ENCODE data around the gene ZNF304.
"Not testable (repeated sequence)": the region's sequence is repeated elsewhere in the genome, so short reads cannot be mapped to it uniquely, and the experiment has no call there.

ZNF304 gene

DNA sequence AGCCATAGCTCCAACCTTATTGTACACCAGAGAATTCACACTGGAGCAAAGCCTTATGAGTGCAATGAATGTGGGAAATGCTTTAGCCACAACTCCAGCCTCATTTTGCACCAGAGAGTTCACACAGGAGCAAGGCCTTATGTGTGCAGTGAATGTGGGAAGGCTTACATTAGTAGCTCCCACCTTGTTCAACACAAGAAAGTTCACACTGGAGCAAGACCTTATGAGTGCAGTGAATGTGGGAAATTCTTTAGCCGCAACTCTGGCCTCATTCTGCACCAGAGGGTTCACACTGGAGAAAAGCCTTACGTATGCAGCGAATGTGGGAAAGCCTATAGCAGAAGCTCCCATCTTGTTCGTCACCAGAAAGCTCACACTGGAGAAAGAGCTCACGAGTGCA lies 6.3 kb downstream of the ZNF304 start:
- intact Hi-C loops (cut with DNase I), result no loop called here
- no peak for DNase-seq

DNA sequence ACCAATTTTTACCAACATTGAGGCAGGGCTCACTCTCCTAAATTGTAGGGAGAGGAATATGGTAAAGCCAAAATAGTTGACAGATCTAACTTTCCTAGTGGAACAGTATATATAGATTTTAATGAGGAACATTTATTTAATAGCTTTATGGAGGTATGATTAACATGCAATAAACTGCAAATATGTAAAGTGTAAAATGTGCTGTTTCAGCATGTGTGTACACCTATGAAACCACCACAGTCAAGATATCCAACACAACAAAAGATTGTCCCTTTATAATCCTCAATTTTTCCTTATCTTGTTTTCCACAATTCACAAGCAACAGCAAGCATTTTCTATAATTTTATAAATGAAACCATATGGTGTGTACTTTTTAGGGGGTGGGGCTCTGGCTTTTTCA lies 8.2 kb downstream of the ZNF304 start:
- DNase-seq, result no peak
- intact Hi-C loops (cut with DNase I), result no loop called here

GRCh38 chr19:57362419-57362818 lies 11.3 kb downstream of the ZNF304 start:
- intact Hi-C loops (cut with DNase I), result no loop called here
- no peak for DNase-seq

DNA sequence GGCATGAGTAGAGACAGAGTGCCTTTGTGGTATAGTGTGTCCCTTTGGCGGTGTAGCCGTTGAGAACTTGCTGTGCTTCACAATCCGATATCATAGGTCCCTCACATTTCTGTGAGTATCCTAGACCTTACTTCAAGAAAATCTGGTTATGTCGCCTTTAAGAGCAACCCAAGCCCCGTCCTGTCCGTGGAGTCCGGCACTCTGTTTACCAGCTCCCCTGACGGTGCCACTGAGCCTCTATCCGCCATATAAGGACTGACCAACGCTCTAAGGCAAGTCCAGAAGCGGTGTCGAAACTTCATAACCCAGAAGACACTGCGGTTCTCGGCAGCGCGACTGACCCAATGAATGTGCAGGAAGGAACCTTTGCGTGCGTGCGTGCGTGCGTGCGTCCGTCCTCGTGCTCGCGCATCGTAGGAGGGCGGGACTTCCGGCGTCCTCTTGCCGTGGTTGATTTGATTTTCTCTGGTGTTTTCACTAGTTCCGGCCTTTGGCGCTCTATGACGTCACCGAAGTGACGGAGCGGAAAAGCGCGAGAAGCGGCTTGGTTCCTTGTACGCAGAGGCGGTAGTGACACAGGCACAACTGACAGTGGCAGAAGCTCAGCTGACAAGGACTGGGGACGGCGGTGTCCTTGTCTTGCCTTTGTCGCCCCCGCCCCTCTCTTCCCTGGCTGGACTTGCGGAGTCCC lies 12.1 kb downstream of the ZNF304 start, which contains the start of the genes TRAPPC2B and ZNF547:
Gene TRAPPC2B, plus strand, starts transcription at position 555 of the 691 bp plus-strand sequence. CDS start 1,283 bp downstream, outside the sequence.
Gene ZNF547, plus strand, starts transcription at position 555 of the 691 bp plus-strand sequence. CDS start 5,005 bp downstream, outside the sequence.
- peak; percentile 95 to 100 (median 99) for DNase-seq
- intact Hi-C loops (cut with DNase I), result no loop called here

DNA sequence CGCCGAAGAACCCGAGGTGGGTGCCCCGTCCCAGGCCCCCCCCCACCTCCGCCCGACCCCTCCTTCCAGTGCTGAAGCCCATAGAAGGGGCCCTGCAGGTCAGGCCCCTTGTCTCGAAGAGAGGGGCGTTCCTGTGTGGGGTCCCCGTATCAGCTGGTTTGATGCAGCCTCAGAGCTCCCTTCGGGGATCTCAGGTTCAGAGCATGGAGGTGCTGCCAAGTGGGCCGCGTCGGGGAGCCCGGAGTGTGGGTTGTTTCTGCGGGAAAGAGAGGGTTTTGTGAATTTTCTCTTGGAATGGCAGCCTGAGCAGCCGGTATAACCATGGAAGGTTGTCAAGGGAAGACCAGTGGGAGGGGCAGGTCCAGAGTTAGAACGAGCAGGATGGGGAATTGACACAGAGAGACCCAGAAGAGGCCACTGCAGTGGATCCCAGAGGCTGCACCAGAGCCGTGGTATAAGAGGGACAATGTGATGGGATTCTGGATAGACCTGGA lies 12.7 kb downstream of the ZNF304 start:
- DNase-seq, result peak in 1 of 10 donors; percentile 3
- intact Hi-C loops (cut with DNase I), result no loop called here

DNA sequence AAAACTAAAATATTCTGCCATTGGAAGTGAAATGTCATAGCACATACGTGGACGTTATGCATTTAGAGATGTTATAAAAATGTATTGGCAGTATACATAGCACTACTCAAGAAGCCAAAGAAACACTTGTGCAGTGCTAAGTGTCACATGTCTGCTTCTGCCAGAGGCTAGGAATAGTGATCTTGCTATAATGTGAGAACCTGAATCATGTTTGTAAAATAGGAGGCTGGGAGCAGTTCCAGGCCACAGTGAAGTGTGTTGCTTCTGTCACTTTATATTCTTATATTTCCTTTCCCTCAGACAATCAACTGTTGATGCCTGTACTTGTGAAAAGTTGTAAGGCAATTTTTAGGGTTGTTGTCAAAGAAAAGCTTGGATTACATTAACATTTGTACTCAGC lies 15.7 kb downstream of the ZNF304 start:
- intact Hi-C loops (cut with DNase I), result no loop called here
- no peak for DNase-seq

GRCh38 chr19:57374179-57374578 lies 23.1 kb downstream of the ZNF304 start:
- intact Hi-C loops (cut with DNase I), result no loop called here
- DNase-seq, result no peak

- DNase-seq; intact Hi-C loops (cut with DNase I): not testable (repeated sequence)
Measured at GRCh38 chr19:57374647-57375046, 23.6 kb downstream of the ZNF304 start.

DNA sequence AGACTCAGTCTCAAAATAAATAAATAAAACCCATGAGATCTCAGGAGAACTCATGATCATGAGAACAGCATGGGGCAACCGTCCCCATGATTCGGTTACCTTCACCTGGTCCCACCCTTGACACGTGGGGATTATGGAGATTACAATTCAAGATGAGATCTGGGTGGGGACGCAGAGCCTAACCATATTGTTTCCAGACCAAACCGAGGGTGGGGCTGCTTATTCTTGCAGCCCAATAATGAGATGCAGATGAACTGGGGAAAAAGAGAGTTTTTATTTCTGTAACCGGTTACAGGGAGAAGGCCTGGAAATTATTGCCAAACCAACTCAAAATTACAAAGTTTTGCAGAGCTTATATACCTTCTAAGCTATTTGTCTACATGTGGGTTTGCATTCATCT lies 25.1 kb downstream of the ZNF304 start:
- DNase-seq, result no peak
- intact Hi-C loops (cut with DNase I), result no loop called here

DNA sequence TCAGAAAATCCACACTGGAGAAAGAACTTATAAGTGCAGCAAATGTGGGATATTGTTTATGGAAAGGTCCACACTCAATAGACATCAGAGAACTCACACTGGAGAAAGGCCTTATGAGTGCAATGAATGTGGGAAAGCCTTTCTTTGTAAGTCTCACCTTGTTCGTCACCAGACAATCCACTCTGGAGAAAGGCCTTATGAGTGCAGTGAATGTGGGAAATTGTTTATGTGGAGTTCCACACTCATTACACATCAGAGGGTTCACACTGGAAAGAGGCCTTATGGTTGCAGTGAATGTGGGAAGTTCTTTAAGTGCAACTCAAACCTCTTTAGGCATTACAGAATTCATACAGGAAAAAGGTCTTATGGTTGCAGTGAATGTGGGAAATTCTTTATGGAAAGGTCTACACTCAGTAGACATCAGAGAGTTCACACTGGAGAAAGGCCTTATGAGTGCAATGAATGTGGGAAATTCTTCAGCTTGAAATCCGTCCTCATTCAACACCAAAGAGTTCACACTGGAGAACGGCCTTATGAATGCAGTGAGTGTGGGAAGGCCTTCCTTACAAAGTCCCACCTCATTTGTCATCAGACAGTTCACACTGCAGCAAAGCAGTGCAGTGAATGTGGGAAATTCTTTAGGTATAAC lies 26.6 kb downstream of the ZNF304 start:
- intact Hi-C loops (cut with DNase I), result no loop called here
- no peak for DNase-seq

GRCh38 chr19:57380923-57381322 lies 29.9 kb downstream of the ZNF304 start:
- DNase-seq, result no peak
- intact Hi-C loops (cut with DNase I), result no loop called here

DNA sequence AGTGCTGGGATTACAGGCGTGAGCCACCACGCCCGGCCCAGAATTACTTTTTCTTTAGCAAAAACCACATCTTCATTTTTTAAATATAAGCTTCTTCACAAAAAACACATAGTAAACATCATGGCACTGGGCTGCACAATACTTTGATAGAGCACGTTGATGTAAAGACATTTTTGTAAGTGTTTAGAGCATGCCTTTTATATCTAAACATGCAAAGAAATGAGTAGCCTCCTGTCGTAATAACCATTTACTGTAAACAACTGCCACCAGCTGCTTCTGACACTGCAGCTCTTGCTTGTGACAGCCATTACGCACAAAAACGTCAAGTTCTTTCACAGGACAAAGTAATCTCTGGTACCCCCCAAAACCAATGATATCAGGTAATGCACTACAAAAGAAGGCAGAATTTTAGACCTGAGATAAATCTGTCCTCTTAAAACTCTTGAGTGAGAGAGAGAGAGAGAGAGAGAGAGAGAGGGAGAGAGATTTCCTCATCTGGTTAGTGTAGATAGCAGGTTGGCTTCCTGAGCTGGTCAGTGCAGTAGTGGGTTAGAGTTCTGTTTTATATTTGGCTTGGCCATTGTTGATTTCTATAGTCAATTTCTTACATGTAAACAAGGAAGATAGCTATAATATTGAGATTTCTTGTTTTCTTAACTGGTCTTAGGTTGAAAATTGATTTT lies 31.9 kb downstream of the ZNF304 start:
- intact Hi-C loops (cut with DNase I), result no loop called here
- DNase-seq, result no peak

DNA sequence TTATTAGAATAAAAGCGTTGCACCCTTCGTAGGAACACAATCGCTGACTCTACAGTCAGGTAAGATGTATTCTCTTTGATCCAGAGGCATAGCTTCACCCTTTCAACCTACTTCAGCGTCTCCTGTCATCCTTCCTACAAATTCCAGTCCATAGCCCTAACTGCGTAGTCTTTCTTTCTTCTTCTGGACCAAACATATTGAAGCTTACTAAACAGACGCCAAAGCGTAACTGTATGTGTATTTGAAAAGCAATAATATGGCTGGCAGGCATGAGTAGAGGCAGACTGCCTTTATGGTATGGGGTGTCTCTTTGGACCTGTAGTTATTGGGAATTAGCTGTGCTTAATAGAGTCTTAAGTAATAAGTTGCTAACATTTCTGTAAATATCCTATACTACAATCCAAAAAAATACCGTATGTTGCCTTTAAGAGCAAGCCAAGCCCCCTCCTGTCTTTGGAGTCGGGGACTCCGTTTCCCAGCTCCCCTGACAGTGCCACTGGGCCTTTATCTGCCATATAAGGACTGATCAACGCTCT lies 38.2 kb downstream of the ZNF304 start:
- DNase-seq, result no peak

GRCh38 chr19:57389730-57390598 lies 38.9 kb downstream of the ZNF304 start, which contains the start of gene ZNF548:
ZNF548 (plus strand) TSS chr19:57389854; CDS start chr19:57390100, 246 bp downstream.
- peak; percentile 94 to 100 (median 98) for DNase-seq
- intact Hi-C loops (cut with DNase I), result loop anchor here (2.0 kb wide), 1 partner anchor 21 kb away; the partner anchor contains the start of gene ZNF17

More for the DNA sequence above, 38.2 kb downstream of the ZNF304 start:
- intact Hi-C loops (cut with DNase I), result no loop called here

GRCh38 chr19:57395710-57396109 lies 44.6 kb downstream of the ZNF304 start:
- DNase-seq, result peak in 1 of 10 donors; percentile 62
- intact Hi-C loops (cut with DNase I), result no loop called here

- no peak for DNase-seq
- intact Hi-C loops (cut with DNase I), result no loop called here
Measured at GRCh38 chr19:57398868-57399267, 47.8 kb downstream of the ZNF304 start.

DNA sequence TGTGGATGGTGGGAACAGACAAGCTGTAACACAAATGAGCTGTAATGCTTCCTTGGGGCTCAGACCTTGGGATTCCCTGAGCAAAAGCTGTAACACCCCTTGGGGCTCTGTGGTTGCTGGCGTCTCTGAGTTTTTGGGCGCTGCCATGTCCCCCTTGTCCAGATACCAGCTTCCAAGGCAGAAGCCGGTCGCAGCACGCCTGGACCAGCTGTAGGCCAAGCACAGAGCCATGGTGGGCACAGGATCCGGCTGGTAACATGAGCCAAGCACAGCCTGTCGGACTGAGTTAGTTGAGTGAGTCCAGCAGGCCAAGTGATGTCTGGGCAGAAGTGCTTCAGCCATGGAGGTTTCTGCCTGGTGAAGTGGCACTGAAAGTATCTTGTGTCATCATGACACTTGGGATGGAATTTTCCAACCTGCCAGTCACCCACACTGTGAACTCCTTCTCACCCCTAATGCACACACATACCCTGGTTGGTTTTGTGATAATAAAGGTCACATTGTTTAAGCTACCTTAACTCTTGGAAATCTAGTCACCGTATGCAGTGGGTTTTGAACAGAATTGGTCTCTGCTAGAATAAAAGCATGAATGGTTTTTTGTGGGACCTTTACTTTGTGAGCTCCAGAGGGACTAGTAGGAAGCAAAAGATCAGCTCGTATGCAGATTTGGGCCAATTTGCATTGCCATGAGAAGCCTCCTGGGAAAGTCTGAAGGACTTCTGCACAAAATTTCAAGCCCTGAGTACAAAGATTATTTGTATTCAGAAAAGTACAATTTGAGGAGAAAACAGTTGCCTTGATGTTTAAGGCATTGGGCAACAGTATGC lies 52.9 kb downstream of the ZNF304 start:
- peak in 1 of 10 donors; percentile 55 for DNase-seq
- intact Hi-C loops (cut with DNase I), result no loop called here

DNA sequence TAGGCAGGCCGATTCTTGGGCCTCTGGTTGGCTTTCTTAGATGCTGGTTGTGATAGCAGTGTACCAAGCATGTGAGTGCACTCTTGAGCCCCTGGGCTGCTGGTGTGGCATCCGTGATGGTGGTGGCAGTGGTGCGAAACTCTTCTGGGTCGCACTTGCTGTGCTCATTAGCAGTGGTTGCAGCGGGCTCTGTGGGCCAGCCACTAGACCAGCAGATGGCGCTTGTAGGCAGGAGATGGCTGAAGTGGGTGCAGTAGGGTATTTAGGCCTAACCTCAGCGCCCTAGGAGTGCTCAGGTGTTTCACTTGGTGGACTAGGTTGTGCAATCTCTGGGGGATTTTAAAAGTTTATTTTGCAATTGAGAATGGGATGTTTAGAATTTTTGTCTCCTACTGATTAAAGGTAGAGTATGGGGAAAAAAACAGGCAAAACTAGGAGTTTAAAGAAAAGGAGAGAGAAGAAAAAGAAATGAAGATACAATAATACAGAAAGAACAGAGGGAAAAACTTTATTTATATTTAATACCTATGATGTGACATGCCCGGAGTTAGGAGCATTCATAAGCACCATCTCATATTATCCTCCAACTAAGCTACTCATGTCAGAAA lies 55.5 kb downstream of the ZNF304 start:
- intact Hi-C loops (cut with DNase I), result no loop called here
- DNase-seq, result peak in 8 of 10 donors; percentile 25 to 90 (median 45)
